A549 (cell line): ENCODE results near the gene FAM200C. TPM values are rescaled to one million over a fixed set of nuclear protein-coding genes. Genes with fewer than 3 reads are reported as not detected.
A peak's percentile ranks its signal among the peaks of the same experiment; 100 is the strongest.

ENCODE experiments used
- ATAC-seq, 2 experiments: fragments of 200-7000 bp in 1 of 2; fragments of >200 bp in 1 of 2; cut with Nextera tagmentation in 1 of 2; cut with Tn5 transposase in 1 of 2; 3 replicates each; pipeline versions ENCODE4 v1.8.0 to v1.9.1; 2018 to 2020; ENCODE audit warnings: mild to moderate bottlenecking in 1 of 2, moderate library complexity in 1 of 2
- CTCF ChIA-PET: fragments of 300-600 bp; sonication (Branson Sonifier 250); formaldehyde crosslinking; extraction: SDS; loops from one replicate; lab custom pipeline; 2021; ENCODE audit warnings: antibody characterized with exemption, inconsistent platforms; lab: Yijun Ruan, JAX
- POLR2A ChIA-PET: fragments of 350-600 bp; formaldehyde crosslinking; extraction: SDS; loops from one replicate; lab custom pipeline; 2021; ENCODE audit warnings: antibody characterized with exemption, inconsistent platforms; lab: Yijun Ruan, JAX
- DNase-seq, 2 experiments: peaks; one replicate each; pipeline versions ENCODE4 v3.0.0 to v3.0.0-alpha.2; 2011 to 2016; ENCODE audit warnings: low read depth in 1 of 2, low spot score in 1 of 2
- FAIRE-seq: peaks from 2 replicates; lab custom pipeline; 2011; peaks lifted over from hg19 to GRCh38; lab: Jason Lieb, UNC
- H3K27ac ChIP-seq, 2 experiments: fragments of >200 bp; sonication (Bioruptor Twin); formaldehyde crosslinking; 3 replicates each; pipeline ENCODE4 v1.5.1; 2016 to 2017
- H3K4me1 ChIP-seq: fragments of >200 bp; sonication (Bioruptor Twin); formaldehyde crosslinking; 3 replicates; pipeline ENCODE4 v1.6.1; 2016
- H3K4me2 ChIP-seq: fragments of >200 bp; sonication (Bioruptor Twin); formaldehyde crosslinking; 3 replicates; pipeline ENCODE4 v1.6.1; 2016
- H3K4me3 ChIP-seq: fragments of >200 bp; sonication (Bioruptor Twin); formaldehyde crosslinking; 3 replicates; pipeline ENCODE4 v1.5.1; 2016
- H3K9me3 ChIP-seq: fragments of >200 bp; sonication (Bioruptor Twin); formaldehyde crosslinking; 3 replicates; pipeline ENCODE4 v1.6.1; 2016
- BCL3 ChIP-seq: fragments of >200 bp; sonication (Bioruptor Twin); formaldehyde crosslinking; IDR thresholded peaks from 3 replicates; pipeline ENCODE4 v1.6.1; 2016
- BHLHE40 ChIP-seq: IDR thresholded peaks from 2 replicates; pipeline ENCODE4 v1.6.1; 2012; ENCODE audit warnings: low read depth, low read length, inconsistent platforms
- CEBPB ChIP-seq, 2 experiments: fragments of >200 bp in 1 of 2; sonication (Bioruptor Twin) in 1 of 2; formaldehyde crosslinking in 1 of 2; IDR thresholded peaks; 2 replicates each; pipeline ENCODE4 v1.6.1; 2012 to 2016
- EHF ChIP-seq: fragments of 250-450 bp; sonication (Bioruptor Pico); IDR thresholded peaks from 2 replicates; pipeline ENCODE4 v1.5.0; 2020; ENCODE audit warnings: mild to moderate bottlenecking
- ESRRA ChIP-seq: fragments of 150-350 bp; IDR thresholded peaks from 2 replicates; pipeline ENCODE4 v1.6.1; 2014; ENCODE audit warnings: mild to moderate bottlenecking, low read length, borderline replicate concordance
- GATA3 ChIP-seq: IDR thresholded peaks from 2 replicates; pipeline ENCODE4 v1.6.1; 2012; ENCODE audit warnings: borderline replicate concordance
- HDAC2 ChIP-seq: fragments of 200-600 bp; sonication (generic); IDR thresholded peaks from 2 replicates; pipeline ENCODE4 v1.6.1; 2016
- HMGXB4 ChIP-seq: fragments of 250-450 bp; sonication (Bioruptor Pico); IDR thresholded peaks from 2 replicates; pipeline ENCODE4 v1.5.0; 2021; ENCODE audit warnings: mild to moderate bottlenecking, moderate library complexity, borderline replicate concordance
- JUN ChIP-seq, 2 experiments: fragments of >200 bp; sonication (Bioruptor Twin); formaldehyde crosslinking; IDR thresholded peaks; 2 replicates in 1 of 2; 3 replicates in 1 of 2; pipeline ENCODE4 v1.6.1; 2016 to 2017
- KDM1A ChIP-seq: fragments of 200-600 bp; sonication (generic); IDR thresholded peaks from 2 replicates; pipeline ENCODE4 v1.6.1; 2016; ENCODE audit warnings: low read depth, mild to moderate bottlenecking
- KDM5A ChIP-seq: fragments of 200-600 bp; sonication (generic); IDR thresholded peaks from 2 replicates; pipeline ENCODE4 v1.6.1; 2016; ENCODE audit warnings: antibody characterized with exemption, mild to moderate bottlenecking
- MAZ ChIP-seq: fragments of 150-350 bp; IDR thresholded peaks from 2 replicates; pipeline ENCODE4 v1.6.1; 2014; ENCODE audit warnings: antibody characterized with exemption, low read depth, low read length, borderline replicate concordance
- PHF8 ChIP-seq: fragments of 200-600 bp; sonication (generic); IDR thresholded peaks from 2 replicates; pipeline ENCODE4 v1.6.1; 2016; ENCODE audit warnings: low read depth, mild to moderate bottlenecking, antibody characterized with exemption, moderate library complexity, borderline replicate concordance
- POLR2A ChIP-seq: IDR thresholded peaks from 2 replicates; pipeline ENCODE4 v1.6.1; 2012; ENCODE audit warnings: mild to moderate bottlenecking, low read length
- RAD21 ChIP-seq, 2 experiments: fragments of >200 bp in 1 of 2; sonication (Bioruptor Twin) in 1 of 2; formaldehyde crosslinking in 1 of 2; IDR thresholded peaks in 1 of 2; conservative IDR thresholded peaks in 1 of 2; 2 replicates in 1 of 2; 3 replicates in 1 of 2; pipeline ENCODE4 v1.6.1; 2012 to 2018; ENCODE audit warnings: inconsistent platforms in 1 of 2
- RARB ChIP-seq: fragments of 250-450 bp; sonication (Bioruptor Pico); IDR thresholded peaks from 2 replicates; pipeline ENCODE4 v1.8.0; 2021; ENCODE audit warnings: mild to moderate bottlenecking, moderate library complexity
- SMC3 ChIP-seq: fragments of >200 bp; sonication (Bioruptor Twin); formaldehyde crosslinking; IDR thresholded peaks from 3 replicates; pipeline ENCODE4 v1.6.1; 2018; ENCODE audit warnings: inconsistent platforms
- TFCP2L1 ChIP-seq: fragments of 250-450 bp; sonication (Bioruptor Pico); IDR thresholded peaks from 2 replicates; pipeline ENCODE4 v1.5.0; 2021; ENCODE audit warnings: mild to moderate bottlenecking
- ZC3H11A ChIP-seq: fragments of 450-650 bp; IDR thresholded peaks from 2 replicates; pipeline ENCODE4 v1.6.1; 2014; ENCODE audit warnings: antibody characterized with exemption, mild to moderate bottlenecking
- ZNF302 ChIP-seq: fragments of 250-450 bp; sonication (Bioruptor Pico); IDR thresholded peaks from 2 replicates; pipeline ENCODE4 v1.9.0; 2021; ENCODE audit warnings: inconsistent platforms, mild to moderate bottlenecking, moderate library complexity
- ZSCAN20 ChIP-seq: fragments of 250-450 bp; sonication (Bioruptor Pico); IDR thresholded peaks from 2 replicates; pipeline ENCODE4 v1.8.0; 2022; ENCODE audit warnings: mild to moderate bottlenecking, moderate library complexity
- WGBS: methylation state at CpG from one replicate; pipeline ENCODE4 v1.1.6; 2017; ENCODE audit errors: missing lambda C conversion rate; 5-methylcytosine and 5-hydroxymethylcytosine counted together
- polyA plus RNA-seq, 4 experiments: library from polyadenylated mRNA; depleted of rRNA in 3 of 4; stranded (reverse); fragments of >200 nt; fragmentation: RNase III in 1 of 4; extraction: RNeasy Plus Mini Kit Qiagen cat#74134 plus additional on column Dnase treatment in 1 of 4; gene quantifications; 2 replicates in 3 of 4; 3 replicates in 1 of 4; pipeline ENCODE4 v1.2.3, GENCODE V29; 2011 to 2017
- TF ChIP-seq, protein P1 (sequence below): IDR thresholded peaks from 2 replicates; pipeline ENCODE4 v1.6.1; 2012

The FAM200C gene
- polyA plus RNA-seq, 2 of the 4 experiments (the other 2 are of a cell fraction), result 2.7 to 4.3 TPM

DNA sequence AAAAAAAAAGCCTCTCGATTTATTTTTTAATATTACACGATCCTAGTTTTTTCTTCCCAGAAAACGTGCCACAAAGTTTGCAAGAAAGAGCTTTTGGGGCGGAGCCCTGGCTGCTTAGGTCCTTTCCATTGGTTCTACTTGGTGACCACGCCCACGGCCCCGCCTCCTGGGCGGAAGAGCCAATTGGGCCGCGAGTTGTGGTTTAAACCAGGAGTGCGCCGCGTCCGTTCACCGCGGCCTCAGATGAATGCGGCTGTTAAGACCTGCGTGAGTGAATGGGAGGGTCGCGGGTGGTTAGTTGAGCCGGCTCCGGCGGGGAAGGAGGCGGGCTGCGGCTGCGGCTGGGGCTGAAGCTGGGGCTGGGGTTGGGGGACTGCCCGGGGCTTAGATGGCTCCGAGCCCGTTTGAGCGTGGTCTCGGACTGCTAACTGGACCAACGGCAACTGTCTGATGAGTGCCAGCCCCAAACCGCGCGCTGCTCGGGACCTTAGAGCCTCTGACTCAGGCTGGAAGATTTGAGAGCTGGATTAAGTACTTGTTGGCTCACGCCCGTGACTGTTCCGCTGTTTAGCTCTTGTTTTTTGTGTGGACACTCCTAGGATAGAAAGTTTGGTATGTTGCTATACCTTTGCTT, 21.9 kb upstream of the FAM200C start, which contains the start of gene PTTG1:
PTTG1 (plus strand) TSS at position 231 of the 634 bp plus-strand sequence. CDS start 458 bp downstream, outside the sequence.
- ATAC-seq, result peak; percentile 89 to 93
- Histone ChIP-seq H3K4me1 (peaks cover 42% of the 10 kb centered on the region), H3K4me2 (peak within 1 kb of the TSS; percentile 86), H3K9me3 (no peaks in the 10 kb centered on the region), H3K4me3 (peak within 1 kb of the TSS; percentile 80), H3K27ac (peak within 1 kb of the TSS; percentile 75 to 92)
- peak; percentile 28; the same call in 1 of the 2 replicates for TF ChIP-seq PHF8
- TF ChIP-seq BHLHE40, result no peak
- TF ChIP-seq ZC3H11A, result no peak
- TF ChIP-seq EHF (CRISPR knock-in tag), result no peak
- TF ChIP-seq TFCP2L1 (CRISPR knock-in tag), result no peak
- TF ChIP-seq, protein P1, sequence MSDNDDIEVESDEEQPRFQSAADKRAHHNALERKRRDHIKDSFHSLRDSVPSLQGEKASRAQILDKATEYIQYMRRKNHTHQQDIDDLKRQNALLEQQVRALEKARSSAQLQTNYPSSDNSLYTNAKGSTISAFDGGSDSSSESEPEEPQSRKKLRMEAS, result peak; percentile 66
- TF ChIP-seq BCL3, result 0 out of 3 replicates have a peak, but pooled peaks have one; percentile 18
- TF ChIP-seq JUN (IDR thresholded peaks at IDR 0.05), result peak in 1 of 2 experiments; percentile 46; a peak in 1 of 5 replicates
- TF ChIP-seq KDM1A, result no peak
- peak; percentile 60 for TF ChIP-seq POLR2A
- 0 out of 2 replicates have a peak, but pooled peaks have one; percentile 30 for TF ChIP-seq GATA3
- ChIA-PET POLR2A (interaction anchor here (0.6 to 1.4 kb wide), 2 partner anchors 17 to 256 kb away, joined by 3 to 5 read pairs; no protein-coding TSS in a partner anchor), CTCF (interaction anchor here (1.5 to 14.8 kb wide), 2 partner anchors 18 to 400 kb away, joined by 4 to 139 read pairs; no protein-coding TSS in a partner anchor)
- under 1% methylated on average over 29 of the region's 39 CpGs for WGBS
- peak; percentile 18 for FAIRE-seq
- DNase-seq, result peak; percentile 87 to 95

- FAIRE-seq, result no peak
Measured at GRCh38 chr5:160420331-160420610, 20.4 kb upstream of the FAM200C start.

DNA sequence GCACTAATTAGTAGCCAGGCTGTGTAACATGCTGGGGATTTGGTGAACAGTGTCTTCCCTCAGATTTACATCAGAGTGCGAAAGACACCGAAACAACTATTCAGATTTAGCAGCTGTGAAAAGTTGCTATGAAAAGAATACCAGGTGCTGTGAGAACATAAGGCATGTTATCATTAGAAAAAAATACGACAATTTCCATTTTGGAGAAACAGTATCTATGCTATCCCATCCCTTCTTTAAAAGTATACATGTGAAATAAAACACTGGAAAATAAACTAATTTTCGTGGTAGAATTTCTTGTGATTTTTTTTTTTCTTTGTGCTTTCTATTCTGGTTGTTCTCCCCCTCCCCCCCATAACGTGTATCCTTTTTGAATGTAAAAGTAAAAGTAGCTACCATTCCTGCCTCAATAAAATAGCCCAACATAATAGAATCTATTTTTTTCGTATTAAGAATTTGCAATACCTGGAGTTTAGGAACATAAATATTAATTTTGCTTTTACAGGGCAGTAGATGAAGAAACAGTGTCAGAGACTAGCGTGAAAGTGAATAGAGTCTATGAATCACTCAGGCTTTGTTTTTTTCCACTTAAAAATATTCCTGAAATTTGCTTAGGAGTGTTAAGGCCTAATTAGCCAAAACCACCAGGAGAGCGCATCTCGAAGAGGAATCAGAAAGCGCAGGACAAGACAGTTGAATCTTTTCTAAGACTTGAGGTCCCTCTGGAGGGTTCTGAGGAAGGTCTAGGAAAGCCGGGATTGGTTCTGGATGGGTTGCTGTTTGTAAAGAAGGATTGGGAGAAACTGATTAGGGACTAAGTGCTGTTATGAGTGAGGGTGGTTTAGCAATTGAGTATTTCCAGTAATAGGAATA, 19.8 kb upstream of the FAM200C start:
- peak overlapping the region; percentile 75 for H3K4me3 ChIP-seq
- TF ChIP-seq MAZ (no peak), POLR2A (no peak), KDM5A (0 out of 2 replicates have a peak, but pooled peaks have one; percentile 9), ZSCAN20 (CRISPR knock-in tag) (no peak), JUN (IDR thresholded peaks at IDR 0.05) (no peak), HMGXB4 (CRISPR knock-in tag) (no peak), KDM1A (no peak)
- ChIA-PET CTCF (interaction anchor here (1.2 to 14.8 kb wide), 2 partner anchors 20 to 29 kb away, joined by 4 to 139 read pairs; no protein-coding TSS in a partner anchor), POLR2A (interaction anchor here (0.7 to 1.6 kb wide), 8 partner anchors 15 to 1126 kb away, joined by 3 to 8 read pairs (median 4); no protein-coding TSS in a partner anchor)
- H3K4me1 ChIP-seq, result peaks cover 42% of the 10 kb centered on the region
- FAIRE-seq (no peak), DNase-seq (no peak), ATAC-seq (peak; percentile 4 to 11; a peak in 4 of 6 replicates)
- H3K9me3 ChIP-seq, result no peaks in the 10 kb centered on the region
- 33% methylated on average over 11 of the region's 11 CpGs for WGBS
- peak overlapping the region; percentile 86 for H3K4me2 ChIP-seq
- peak overlapping the region; percentile 81 to 89 for H3K27ac ChIP-seq

More at GRCh38 chr5:160420331-160420610, 20.4 kb upstream of the FAM200C start:
- ChIA-PET POLR2A (no interaction called here), CTCF (interaction anchor here (14.8 kb wide), 1 partner anchor 19 kb away, joined by 139 read pairs; no protein-coding TSS in a partner anchor)
- peak overlapping the region; percentile 53 to 81; a peak in 4 of 6 replicates for H3K27ac ChIP-seq
- peaks cover 42% of the 10 kb centered on the region for H3K4me1 ChIP-seq
- ATAC-seq (no peak), DNase-seq (no peak)
- H3K9me3 ChIP-seq, result no peaks in the 10 kb centered on the region
- peak overlapping the region; percentile 86 for H3K4me2 ChIP-seq
- peak overlapping the region; percentile 75; the same call in 1 of the 3 replicates for H3K4me3 ChIP-seq
- TF ChIP-seq RAD21 (conservative IDR thresholded peaks at IDR 0.05 in 1 of 2, IDR thresholded peaks at IDR 0.05 in 1 of 2) (no peak), ZNF302 (CRISPR knock-in tag) (no peak), ZSCAN20 (CRISPR knock-in tag) (no peak), HDAC2 (no peak), KDM1A (no peak), GATA3 (no peak), JUN (IDR thresholded peaks at IDR 0.05) (no peak), RARB (CRISPR knock-in tag) (no peak), SMC3 (no peak), ESRRA (no peak), CEBPB (IDR thresholded peaks at IDR 0.05) (no peak)
